Measurements from ENCODE around the gene RBM26.
A peak's percentile ranks its signal among the peaks of the same experiment; 100 is the strongest.
"Not testable (repeated sequence)": the region's sequence is repeated elsewhere in the genome, so short reads cannot be mapped to it uniquely, and the experiment has no call there.

The RBM26 gene

DNA sequence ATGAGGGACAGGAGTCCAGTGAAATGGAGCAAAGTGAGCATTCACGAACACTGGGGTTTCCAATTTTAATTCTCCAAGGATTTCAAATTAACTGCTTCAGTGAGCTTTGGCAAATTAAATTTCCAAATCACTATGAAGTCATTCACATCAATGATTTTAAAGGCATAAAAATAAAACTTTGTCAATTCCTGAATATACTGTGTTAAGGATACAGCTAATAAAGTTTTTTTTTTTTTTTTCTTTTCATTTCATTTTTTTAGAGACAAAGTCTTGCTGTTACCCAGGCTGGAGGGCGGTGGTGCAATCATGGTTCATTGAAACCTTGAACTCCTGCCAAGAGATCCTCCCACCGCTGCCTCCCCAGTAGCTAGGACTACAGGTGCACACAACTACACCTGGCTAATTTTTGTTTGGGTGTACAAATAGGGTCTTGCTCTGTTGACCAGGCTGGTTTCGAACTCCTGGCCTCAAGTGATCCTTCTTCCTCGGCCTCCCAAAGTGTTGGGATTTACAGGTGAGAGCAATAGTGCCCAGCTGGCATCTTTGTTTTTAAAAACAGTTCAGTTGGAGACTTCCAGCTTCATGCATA lies 21.9 kb downstream of the RBM26 start:
- no peak for DNase-seq

DNA sequence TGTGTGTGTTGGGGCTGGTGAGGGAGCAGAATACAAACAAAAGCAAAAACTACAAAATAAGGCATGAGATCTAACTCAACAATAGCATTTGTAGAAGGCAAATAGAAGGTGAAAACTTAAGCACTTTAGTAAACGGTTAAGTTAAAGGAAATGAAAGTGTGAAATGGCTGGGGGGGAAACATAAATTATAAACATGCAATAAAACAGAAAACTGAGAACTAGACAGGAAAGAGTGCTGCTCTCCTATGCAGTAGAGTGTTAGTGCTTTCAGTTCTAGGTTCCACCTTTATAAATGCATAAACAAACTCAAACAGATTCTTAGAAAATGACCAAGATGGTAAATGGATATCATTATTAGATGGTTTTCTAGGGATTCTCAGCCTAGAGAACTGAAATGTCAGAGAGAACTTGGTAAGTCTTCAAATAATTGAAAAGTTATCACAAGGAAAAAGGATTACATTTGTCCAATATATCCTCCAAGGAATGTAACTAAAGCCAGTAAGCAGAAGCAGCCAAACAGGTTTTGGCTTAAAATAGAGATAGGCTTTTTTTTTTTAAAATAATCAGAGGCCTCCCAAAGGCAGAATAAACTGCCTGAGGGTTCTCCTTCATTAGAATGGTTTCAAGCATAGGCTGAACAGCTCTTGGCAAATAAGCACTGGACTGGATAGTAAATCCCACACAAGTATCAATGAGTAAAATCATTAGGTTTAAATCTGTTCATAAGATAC lies 23.3 kb downstream of the RBM26 start:
- peak; percentile 51 for DNase-seq

DNA sequence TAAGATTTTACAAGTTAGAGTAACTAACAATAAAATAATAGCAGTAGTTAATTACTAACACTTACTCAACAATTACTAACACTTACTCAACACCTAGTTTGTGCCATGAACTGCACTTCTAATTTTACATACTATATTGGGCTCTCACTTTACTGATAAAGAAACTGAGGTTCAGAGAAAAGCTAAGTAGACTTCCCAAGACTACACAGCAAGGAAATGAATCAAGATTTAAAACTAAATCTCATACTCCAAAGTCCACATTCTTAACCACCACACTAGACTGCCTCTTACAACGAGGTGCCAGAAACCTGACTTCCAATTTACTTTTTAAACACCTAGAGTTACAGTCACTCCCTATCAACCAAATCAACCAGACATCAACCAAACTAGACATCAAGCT lies 25.1 kb downstream of the RBM26 start:
- no peak for DNase-seq

DNA sequence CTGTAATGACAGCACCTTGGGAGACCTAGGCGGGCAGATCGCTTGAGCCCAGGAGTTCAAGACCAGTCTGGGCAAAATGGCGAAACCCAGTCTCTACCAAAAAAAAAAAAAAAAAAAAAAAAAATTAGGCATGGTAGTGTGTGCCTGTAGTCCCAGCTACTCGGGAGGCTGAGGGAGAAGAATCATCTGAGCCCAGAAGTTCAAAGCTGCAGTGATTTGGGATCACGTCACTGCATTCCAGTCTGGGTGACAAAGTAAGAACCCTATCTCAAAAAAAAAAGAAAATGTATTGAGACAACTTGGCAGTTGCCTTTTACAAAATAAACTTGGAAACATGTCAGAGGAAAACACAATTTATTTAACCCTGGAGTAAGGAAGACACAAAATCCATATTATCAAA lies 26.8 kb downstream of the RBM26 start:
- DNase-seq = no peak

DNA sequence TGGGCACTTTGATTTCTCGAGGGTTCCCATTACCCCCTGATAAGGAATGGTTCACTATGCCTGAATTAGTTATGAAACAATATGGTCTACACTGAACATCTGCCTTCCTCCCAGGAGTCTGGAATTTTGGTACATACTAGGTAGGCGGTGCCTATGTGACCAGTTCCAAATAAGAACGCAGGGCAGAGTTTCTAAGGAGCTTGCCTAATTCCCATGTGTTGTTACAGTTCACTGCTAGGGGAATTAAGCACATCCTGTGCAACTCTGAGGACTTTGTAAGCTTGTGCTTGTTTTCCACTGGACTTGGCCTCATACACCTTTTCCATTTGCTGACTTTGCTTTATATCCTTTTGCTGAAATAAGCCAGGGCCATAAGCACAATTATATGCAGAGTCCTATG lies 29.2 kb downstream of the RBM26 start:
- no peak for DNase-seq

DNA sequence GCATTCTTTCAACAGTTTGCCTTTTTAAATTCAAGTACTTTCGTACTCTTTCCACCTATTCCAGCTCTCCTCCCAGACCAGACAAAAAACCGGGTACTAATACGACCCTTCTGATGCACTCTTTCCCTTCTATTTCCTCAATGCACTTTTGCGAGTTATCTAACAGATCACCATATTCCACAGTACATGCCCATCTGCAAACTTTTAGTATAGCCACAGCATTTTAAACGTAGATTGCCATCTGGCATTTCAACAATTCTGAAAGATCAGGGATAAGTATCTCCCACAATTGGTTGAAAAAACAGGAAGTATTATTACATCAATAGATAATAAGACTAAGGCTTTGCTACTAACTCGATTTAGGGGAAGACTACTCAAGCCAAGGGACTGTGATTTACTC lies 31.5 kb downstream of the RBM26 start:
- DNase-seq = peak; percentile 8

DNA sequence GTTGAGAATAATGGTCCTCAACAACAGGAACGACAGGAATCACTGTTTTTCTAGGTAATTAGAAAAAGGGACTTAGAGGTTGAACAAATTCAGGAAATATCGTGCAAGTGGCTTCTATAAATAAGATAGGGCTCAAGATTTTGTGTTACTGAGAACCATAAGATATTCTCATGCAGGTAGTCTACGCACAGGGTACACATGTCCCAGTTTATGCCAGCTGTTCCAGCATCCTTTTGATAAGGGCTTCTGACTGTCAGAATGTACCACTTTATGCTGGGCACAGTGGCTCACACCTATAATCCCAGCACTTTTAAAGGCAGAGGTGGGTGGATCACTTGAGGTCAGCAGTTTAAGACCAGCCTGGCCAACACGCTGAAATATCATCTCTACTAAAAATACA lies 32.1 kb downstream of the RBM26 start:
- DNase-seq = no peak

DNA sequence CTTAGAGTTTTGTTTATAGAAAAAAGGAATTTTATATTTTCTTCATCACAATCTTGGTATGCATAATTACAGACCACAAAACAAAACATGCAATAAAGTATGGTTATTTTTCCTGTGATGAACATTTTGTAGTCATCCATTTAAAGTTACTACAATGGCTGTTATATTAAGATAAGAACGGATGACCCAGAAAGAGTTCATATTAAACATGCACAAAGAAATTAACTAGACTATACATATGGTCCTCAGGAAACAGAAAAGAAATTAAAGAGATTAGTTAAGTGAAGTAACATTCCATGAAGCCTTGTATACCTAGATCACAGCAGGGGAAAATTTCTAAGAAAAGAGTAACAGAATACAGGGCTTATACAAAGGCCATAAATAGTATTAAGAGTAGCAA lies 36.8 kb downstream of the RBM26 start:
- DNase-seq = no peak

DNA sequence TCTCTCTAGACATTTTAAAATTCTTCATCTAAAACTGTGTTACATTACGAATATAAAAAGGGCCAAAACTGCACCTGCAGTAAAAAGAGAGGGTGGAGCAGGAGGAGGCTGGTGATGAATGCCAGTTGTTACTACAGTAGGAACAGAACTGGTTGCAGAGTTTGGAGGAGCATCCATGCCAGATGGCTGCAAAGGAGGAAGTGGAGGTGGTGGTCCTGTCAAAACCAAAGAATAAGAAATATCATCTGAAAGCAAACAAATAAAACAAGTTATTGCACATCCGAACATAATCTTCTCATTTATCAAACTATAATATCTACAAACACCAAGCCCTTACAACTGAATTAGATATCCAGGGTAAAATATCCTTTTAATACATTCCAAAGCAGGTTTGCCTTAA lies 40.1 kb downstream of the RBM26 start:
- DNase-seq = no peak

DNA sequence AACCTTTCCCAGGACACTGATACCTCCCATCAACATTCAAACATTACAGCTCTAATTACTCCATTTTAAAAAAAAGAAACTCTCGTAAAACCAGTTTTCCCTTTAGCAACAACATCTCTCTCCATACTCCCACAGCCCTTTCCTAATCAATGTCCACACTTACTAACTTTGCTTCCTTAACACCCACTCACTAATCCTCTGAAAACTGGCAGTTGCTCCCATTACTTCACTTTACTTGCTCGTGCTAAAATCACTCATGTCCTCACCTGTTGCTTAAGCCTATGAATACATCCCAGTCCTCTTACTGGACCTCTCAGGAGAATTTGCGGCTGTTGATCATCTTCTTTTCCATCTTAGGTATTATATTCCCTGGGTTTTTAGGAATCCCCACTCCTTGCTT lies 44.8 kb downstream of the RBM26 start:
- no peak for DNase-seq

DNA sequence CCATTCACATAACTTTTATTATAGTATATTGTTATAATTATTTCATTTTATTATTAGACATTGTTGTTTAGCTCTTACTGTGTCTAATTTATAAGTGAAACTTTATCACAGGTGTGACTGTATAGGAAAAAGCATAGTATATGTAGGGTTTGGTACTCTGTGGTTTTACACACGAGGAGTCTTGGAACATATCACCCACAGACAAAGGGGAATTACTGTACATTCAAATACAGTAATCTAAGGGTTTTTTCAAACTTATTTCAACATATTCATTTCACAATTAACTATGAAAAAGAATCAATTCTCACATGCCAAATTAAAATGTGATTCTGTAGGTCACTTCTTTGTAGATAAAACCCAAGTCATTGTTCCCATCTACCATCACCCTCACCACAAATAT lies 46.0 kb downstream of the RBM26 start:
- no peak for DNase-seq

DNA sequence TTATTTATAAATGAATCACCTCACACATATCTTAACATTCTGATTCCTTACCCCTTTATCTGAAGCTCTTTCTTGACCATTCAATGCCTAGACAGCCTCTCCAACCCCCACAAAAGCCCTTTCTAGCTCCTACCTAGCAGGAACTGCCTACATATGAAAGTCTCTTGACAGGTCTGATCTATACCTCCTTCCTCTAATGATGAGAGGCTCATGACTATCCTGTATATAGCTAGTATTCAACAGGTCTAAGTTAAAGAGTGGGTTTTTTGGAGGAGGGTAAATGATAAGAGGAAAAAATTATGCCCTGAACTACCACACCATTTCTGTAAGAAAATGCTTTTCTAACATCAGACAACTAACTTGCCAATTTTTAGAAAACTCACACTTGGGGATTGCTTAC lies 47.0 kb downstream of the RBM26 start:
- no peak for DNase-seq

DNA sequence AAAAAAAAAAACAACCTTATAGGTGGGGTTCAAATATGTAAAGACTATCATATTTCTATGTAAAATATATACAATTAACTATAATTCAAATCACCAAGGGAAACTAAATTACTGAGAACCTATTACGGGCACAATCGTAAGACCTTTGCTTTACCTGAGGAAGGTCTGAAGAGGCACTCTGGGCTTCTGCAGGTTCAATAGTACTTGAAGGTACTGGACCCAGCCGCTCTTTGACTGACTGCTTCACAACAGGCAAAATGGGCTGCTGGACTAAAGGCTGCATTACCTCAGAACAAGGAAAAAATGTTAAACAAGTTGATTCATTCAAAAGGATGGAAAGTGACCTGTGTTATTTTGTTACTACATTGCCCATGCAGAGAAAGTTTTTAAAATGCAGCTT lies 51.8 kb downstream of the RBM26 start:
- DNase-seq = no peak

DNA sequence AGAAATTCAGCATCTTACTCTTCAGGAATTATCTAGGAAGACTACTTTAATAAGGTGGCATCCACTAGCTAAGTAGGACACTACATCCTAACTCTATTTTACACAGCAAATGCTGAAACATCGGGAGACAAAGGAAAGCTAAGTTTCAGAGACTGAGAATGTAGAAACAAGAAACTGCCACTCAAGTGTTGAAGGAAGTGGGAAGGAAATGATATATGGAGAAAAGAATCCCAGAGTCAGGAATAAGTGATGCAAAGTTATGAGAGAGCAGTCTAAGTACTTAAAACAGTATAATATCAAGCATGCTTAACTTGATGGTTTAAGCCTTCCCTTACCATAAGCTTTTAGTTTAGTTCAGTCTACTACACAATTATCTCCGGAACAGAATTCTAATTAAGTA lies 52.4 kb downstream of the RBM26 start:
- DNase-seq = no peak

DNA sequence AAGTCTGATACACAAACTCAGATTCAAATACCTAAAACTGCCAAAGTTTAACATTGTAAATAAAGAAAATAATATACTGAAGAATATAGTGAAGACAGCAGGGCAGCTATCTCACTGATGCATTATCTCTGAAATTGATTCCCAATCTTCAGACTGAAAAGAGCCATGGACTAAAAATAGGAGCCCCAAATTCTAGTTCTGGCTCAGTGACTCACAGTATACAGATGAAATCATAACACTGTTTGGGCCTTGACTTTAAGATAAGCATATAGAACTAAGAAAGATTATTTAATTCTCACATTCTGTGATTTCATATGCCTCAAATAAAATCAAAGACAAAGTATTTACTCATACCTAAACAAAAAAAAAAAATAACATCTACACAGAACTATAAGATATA lies 53.9 kb downstream of the RBM26 start:
- DNase-seq = no peak

DNA sequence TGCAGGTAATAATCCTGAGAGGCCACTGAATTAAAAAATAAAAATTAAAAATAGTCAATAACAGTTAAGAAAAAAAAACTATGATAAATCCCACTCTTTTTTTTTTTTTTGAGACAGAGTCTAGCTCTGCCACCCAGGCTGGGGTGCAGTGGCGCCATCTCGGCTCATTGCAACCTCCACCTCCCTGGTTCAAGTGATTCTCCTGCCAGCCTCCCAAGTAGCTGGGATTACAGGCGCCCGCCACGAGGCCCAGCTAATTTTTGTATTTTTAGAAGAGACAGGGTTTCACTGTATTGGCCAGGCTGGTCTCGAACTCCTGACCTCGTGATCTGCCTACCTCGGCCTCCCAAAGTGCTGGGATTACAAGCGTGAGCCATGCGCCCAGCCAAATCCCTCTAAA lies 56.4 kb downstream of the RBM26 start:
- not testable (repeated sequence) for DNase-seq

DNA sequence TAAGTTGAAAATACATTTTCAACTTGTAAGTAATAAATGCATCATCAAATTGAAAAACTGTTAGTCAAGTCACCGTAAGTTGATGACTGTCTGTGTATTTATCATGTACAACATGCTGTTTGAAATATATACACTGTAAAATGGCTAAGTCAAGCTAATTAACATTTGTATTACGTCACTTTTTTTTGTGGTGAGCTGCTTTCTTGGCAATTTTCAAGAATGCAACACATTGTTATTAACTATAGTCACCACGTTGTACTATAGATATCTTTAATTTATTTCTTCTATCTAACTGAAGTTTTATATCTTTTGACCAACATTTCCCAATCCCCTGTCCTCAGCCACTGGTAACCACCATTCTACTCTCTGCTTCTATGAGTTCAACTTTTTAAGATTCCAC lies 57.0 kb downstream of the RBM26 start:
- no peak for DNase-seq

DNA sequence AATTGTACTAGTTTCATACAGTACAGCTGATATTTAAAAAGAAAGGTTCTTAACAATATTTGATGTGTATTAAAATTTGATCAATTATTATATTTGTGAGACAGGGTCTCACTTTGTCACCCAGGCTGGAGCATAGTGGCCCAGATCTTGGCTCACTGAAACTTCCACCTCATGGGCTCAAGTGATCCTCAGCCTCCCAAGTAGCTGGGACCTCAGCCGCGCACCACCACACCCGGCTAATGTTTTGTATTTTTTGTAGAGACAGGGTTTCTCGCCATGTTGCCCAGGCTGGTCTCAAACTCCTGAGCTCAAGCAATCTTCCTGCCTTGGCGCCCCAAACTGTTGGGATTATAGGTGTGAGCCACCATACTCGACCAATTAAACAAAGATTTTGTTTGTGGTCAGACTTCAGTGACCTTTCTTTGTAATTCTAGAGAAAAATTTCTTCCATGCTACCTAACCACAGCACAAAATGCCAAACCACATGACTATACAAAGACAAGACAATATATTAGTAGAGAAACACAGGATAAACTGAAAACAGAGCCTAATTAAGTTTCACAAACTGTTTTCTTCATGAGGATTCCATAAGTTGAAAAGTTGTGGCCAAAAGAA lies 59.6 kb downstream of the RBM26 start:
- DNase-seq = no peak

DNA sequence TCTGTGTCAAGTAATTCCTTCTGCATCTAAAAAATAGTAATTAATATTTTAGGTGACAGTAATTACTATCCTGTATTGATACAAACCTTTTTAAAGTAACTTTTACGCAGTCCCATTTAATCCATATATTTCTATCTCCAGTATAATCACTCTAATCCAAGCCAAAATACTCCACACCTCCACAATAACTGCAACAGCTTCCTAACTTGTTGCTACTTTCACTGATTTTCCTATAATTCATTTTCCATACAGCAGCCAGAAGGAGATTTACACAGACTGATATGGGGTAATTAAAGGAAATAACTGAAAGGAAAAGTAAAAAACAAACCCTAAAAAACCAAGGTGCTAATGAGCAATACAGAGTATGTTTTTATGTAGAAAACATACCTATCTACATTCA lies 64.9 kb downstream of the RBM26 start:
- no peak for DNase-seq

DNA sequence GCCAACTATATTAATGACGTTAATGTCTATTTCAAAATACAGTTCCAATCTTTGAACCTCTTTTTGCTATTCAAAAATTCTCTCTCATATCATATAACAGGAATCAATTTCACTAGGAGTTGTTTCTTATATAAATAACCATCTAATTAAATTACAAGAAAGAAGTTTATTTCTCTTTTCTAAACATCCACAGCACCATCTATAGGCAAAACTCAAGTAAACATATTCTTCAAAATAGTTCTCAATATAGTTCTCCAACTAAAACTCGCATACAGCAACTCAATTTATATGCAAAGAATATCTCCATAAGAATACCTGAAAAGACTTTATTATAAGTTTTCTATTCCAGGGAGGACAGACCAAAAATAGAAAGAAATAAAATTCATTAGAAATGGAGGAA lies 65.6 kb downstream of the RBM26 start:
- peak; percentile 12 for DNase-seq

DNA sequence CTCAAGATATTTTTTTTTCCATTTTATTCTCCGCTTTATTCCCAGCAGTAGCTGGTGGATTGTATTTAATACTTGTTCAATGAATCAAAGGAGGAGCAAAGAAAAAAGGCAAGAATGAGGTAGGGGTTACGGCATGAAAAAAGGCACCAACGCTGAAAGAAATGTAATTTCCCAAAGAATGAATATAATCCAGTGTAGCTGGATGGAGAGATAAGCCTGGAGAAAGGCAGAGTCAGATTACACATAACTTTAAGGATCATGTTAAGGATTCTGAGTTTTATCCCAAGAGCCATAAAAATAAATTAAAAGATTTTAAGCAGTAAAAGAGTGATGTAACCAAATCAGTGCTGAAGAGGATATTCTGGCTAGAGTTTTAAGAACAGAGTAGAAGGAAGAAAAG lies 67.7 kb downstream of the RBM26 start:
- DNase-seq = no peak

DNA sequence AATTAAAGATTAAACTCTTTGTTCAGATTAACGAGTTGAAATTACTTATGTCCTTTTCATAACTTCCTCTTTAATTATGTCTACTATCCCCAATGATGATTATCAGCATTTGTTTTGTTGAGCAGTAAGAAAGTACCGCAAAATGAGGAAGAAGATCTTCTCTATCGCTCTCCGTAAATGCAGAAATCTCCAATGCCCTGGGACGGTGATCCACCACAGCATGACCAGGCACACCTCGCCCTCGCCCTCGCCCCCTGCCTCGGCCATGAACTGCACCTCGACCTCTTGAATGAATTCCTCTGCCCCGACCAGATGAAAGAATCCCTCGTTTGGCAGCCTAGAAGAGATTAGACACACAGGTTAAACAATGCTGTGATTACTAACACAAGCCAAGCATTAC lies 69.1 kb downstream of the RBM26 start:
- DNase-seq = no peak

DNA sequence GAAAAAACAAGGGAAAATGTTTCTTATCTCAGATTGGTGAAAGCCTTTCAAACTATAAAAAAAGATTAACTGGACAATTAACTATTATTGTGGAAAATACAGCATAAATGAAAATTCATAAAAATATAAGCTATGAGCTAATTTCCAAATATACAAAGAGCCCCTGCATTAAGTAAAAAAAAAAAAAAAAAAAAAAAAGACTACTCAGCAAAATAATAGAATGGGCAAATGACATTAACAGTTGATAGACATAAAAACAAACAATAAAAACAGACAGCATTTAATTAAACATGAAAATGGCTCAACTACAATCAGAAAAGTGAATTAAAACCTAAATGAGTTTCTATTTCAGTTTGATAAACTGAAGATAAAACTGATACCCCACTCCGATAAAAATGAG lies 77.5 kb downstream of the RBM26 start:
- no peak for DNase-seq

DNA sequence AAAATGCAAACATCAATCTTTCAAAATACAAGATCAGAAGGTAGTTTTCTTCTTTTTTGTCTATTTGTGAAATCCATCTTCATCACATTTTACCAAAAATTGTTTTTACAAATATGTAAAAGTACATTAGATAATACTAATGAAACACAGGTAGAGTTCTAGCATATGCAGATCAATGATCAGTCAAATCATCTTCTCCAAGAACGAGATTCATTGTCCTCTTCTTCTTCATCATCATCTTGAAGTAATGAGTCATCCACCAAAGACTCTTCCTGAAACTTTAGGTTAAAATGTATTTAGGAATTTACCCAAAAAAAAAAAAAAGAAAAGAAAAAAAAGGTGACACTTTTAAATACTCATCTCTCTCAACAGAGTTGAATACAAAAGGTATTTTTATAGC lies 85.6 kb downstream of the RBM26 start:
- DNase-seq = no peak

DNA sequence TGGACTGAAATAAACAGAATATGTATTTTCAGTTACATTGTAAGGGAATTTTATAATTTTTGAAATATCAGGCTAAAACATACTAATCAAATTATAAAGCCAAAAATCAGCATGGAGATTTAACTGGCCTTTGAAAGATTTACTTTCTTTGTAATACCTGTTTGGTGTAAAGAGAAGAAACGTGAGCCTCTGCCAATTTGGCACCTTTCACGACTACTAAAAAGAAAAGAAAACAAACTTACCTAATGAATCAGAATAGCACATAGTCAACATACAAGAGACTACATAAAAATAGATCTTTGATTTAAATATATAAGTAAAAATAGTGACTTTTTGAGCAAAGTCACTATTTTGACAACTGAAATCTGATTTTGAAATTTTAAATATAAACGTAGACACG lies 87.4 kb downstream of the RBM26 start:
- no peak for DNase-seq
